Cardiac fibroblast (primary cell): ENCODE data around the gene CACNA1D.

ENCODE experiments used
- DNase-seq, 2 donors: peaks; one replicate each; pipeline versions ENCODE4 v3.0.0 to v3.0.0-alpha.2; 2010; ENCODE audit warnings: low read depth in 2 of 2
- H3K4me3 ChIP-seq, 2 donors: replicated peaks in 1 of 2; 1 replicate in 1 of 2; 2 replicates in 1 of 2; pipeline ENCODE4 v1.5.1; 2011; ENCODE audit warnings: low read depth in 2 of 2, low read length in 2 of 2, mild to moderate bottlenecking in 2 of 2, moderate library complexity in 1 of 2
- TF ChIP-seq, protein P1 (sequence below): IDR thresholded peaks from one replicate; pipeline ENCODE4 v1.5.1; 2011; ENCODE audit warnings: low read depth, mild to moderate bottlenecking, low read length, inconsistent platforms

Gene CACNA1D

GRCh38 chr3:53773021-53773436 is 278.6 kb downstream of the CACNA1D start:
- TF ChIP-seq, protein P1, sequence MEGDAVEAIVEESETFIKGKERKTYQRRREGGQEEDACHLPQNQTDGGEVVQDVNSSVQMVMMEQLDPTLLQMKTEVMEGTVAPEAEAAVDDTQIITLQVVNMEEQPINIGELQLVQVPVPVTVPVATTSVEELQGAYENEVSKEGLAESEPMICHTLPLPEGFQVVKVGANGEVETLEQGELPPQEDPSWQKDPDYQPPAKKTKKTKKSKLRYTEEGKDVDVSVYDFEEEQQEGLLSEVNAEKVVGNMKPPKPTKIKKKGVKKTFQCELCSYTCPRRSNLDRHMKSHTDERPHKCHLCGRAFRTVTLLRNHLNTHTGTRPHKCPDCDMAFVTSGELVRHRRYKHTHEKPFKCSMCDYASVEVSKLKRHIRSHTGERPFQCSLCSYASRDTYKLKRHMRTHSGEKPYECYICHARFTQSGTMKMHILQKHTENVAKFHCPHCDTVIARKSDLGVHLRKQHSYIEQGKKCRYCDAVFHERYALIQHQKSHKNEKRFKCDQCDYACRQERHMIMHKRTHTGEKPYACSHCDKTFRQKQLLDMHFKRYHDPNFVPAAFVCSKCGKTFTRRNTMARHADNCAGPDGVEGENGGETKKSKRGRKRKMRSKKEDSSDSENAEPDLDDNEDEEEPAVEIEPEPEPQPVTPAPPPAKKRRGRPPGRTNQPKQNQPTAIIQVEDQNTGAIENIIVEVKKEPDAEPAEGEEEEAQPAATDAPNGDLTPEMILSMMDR = no peak
- H3K4me3 ChIP-seq = no peak overlapping the region
- peak in 1 of 2 donors; percentile 19 for DNase-seq

DNA sequence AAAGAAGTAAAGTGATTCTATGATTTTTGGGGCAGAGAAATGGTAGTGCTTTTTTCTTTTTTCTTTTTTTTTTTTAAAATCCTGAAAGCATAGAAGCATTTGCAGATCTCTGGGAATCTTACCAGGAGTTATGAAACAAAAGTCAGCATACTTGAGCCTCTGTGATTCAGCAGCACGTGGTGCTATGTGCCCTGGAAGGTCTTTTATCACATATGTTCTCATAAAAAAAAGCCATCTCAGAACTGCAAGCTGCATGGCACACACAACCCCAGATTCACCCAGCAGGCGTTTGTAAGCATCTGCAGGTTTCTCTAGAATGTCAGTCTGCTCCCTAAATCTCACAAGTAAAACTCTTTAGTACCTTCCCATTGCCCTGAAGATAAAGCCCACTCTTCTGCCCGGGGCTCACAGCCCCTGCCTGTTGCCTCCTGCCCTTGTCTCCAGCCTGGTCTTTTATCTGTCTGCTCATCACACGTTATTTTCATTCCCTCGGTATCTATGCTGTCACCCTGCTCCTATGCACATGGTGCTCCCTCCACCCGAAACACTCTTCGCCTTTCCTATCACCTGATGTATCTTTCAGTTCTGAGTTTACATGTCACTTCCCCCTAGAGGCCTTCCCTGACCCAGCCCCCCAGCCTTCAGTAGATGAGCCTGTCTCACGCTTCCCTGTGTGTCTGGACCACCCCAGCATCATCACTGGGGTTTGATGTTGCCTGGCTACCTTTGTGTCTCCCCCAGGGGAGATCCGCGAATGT is 279.4 kb downstream of the CACNA1D start:
- peak; percentile 56 to 85 for DNase-seq
- TF ChIP-seq, protein P1 = no peak
- H3K4me3 ChIP-seq = no peak overlapping the region

- no peak overlapping the region for H3K4me3 ChIP-seq
- DNase-seq = no peak
- TF ChIP-seq, protein P1 = no peak
Measured at GRCh38 chr3:53774414-53774813, 280.0 kb downstream of the CACNA1D start.

GRCh38 chr3:53775018-53775417 is 280.6 kb downstream of the CACNA1D start:
- DNase-seq = no peak
- TF ChIP-seq, protein P1 = no peak
- H3K4me3 ChIP-seq = no peak overlapping the region

DNA sequence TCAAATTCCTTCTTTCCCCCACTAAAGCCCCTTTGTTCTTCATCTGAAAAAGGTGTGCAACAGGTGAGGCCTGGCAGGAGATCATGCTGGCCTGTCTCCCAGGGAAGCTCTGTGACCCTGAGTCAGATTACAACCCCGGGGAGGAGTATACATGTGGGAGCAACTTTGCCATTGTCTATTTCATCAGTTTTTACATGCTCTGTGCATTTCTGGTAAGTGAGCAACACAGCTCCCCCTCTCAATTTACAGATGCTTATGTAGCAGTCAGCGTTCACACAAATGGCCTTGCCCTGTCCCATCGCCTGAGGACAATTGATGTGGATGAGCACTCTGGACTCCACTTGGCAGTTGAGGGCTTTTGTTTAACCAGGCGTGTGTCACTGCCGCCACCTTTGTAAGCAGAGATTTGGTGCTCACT is 281.4 kb downstream of the CACNA1D start:
- TF ChIP-seq, protein P1 = no peak
- DNase-seq = no peak
- no peak overlapping the region for H3K4me3 ChIP-seq

DNA sequence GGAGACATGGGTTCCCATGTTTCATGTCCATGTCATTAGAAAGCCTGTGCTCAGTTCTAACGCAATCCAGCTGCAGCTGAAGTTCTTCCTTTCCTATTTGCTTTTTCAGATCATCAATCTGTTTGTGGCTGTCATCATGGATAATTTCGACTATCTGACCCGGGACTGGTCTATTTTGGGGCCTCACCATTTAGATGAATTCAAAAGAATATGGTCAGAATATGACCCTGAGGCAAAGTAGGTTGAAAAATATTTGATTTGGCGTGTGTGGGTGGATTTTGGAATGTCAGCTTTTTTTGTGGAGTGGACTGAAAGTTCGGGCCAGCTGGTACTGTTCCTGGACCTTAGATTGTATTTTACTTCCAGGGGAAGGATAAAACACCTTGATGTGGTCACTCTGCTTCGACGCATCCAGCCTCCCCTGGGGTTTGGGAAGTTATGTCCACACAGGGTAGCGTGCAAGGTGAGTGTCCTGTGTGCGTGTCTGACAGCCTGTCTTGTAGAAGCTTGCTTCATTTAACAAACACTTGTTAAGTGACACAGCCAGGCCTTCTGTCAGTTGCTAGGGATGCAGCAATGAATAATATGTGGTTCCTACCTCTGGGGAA is 282.2 kb downstream of the CACNA1D start:
- TF ChIP-seq, protein P1 = no peak
- peak; percentile 2 to 5 for DNase-seq
- H3K4me3 ChIP-seq = no peak overlapping the region
